KBM-7 (cell line): ENCODE measurements around the gene BANK1.

ENCODE experiments used
- DNase-seq: peaks from one replicate; pipeline ENCODE4 v3.0.0-alpha.2; 2015
- in situ Hi-C: fragments of 300-500 bp; cut with MboI; formaldehyde crosslinking; loops from 2 replicates; pipeline ENCODE4 v1.14.3; 2020; ENCODE audit warnings: low sequenced_read_pairs, low pct_unique_long_range_greater_than_20kb, mixed read lengths

BANK1 gene

DNA sequence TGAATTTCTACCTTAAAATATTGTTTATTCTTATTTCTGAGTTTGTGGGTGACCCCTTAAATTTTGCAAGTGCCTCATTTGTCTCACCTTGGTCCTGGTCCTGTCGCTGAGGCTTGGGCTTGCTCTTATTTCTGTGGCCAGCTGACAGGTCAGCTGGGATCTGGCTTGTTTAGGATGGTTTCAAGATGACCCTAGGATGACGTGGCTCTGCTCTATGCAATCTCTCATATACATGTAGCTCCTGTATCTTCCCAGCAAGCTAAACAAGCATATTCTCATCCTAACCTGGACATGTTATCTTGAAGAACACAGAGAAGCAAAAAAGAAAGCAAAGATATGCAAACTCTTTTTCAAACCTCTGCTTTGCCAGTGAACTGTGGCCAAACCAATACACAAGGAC, 158.4 kb downstream of the BANK1 start:
- no peak for DNase-seq
- in situ Hi-C loops = no loop called here

- DNase-seq = no peak
- in situ Hi-C loops = no loop called here
These were observed 159.9 kb downstream of the BANK1 start for GRCh38 chr4:101950258-101950979.

DNA sequence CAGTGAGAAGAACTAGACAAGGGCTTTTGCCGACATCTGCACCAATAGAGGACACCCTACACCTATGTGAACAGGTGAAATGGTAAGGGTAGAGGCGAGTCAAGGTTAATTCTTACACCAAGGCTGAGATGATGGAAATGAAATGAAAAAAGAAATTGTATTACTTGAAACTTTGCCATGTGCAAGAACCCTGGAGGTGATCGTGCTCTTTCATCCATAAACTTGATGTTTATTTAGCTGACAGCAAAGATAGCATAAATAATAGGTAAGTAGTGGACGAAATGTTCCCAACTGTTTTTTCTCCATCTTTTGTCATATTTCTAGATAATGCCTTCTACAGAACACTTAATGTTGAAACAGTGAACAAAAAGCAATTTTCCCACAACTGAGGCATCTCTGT, 162.5 kb downstream of the BANK1 start:
- no peak for DNase-seq
- in situ Hi-C loops = no loop called here

GRCh38 chr4:101953949-101954348, 163.4 kb downstream of the BANK1 start:
- in situ Hi-C loops = no loop called here
- no peak for DNase-seq

GRCh38 chr4:101954351-101954750, 163.8 kb downstream of the BANK1 start:
- in situ Hi-C loops = no loop called here
- no peak for DNase-seq

DNA sequence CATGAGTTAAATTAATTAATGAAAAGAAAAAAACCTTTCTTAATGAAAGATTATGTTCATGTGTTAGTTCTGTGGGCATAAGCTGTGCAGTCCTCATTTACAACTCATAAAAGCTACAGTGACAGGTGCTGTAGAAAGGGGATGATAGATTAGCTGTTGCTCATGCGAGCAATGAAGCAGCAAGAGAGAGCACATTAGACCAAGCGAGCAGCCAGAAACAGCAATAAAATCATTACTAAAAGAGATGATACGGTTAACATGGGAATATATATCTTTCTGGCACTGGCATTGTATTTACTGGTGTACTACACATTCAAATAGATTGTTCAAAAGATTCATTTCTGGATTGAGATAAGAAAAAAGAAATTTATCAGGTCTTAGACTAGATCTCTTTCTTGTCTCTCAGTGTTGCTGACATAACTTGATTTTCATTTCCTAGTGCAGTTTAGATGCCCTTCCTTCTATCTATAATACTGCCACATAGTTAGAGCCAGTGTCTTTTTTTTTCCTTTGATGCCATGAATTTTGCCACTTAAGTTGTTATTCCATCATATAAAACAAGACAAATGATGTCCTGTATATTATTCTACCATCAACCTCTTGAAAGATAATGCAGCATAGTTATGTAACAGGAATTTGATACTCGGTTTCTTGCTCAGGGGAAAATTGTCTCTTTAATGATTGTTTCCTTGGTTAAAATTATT, 164.6 kb downstream of the BANK1 start:
- no peak for DNase-seq
- in situ Hi-C loops = no loop called here

GRCh38 chr4:101956068-101956825, 165.7 kb downstream of the BANK1 start:
- in situ Hi-C loops = no loop called here
- no peak for DNase-seq

DNA sequence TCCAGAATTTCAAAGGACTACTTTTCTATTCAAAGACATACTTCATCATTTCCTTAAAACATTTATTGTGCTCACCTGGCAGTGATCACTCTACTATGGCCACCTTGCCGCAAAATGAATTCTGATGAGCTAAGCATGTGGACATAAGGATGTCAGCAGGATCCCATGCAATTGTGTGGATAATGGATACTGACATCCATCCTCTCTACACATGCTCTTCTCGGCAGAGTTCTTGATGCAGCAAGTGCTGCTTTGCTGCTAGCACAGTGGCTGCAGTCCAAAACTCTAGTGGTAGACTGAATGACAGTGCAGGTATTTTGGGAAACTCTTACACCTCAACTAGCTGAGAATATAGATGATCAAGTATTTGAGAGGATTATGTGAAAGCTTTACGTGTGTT, 168.0 kb downstream of the BANK1 start:
- in situ Hi-C loops = no loop called here
- no peak for DNase-seq

DNA sequence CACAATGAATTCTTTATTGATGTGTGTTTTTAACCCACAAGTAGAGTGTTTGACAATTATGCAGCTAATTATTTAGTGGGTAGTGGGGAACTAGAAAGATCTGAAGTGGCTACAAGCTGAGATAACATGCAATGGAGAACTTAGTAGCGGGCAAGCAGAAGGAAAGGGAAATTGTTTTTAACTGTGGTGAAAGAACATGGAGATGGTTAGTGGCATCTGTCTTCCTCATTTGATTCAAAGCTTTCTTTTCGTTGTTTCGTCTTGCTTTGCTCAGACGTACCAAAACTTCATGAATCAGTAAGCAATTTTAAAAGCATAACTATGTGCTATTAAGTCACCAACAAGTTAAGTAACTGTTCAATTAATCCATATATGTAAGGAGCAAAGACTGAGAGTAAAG, 169.9 kb downstream of the BANK1 start:
- peak; percentile 31 for DNase-seq
- in situ Hi-C loops = no loop called here

DNA sequence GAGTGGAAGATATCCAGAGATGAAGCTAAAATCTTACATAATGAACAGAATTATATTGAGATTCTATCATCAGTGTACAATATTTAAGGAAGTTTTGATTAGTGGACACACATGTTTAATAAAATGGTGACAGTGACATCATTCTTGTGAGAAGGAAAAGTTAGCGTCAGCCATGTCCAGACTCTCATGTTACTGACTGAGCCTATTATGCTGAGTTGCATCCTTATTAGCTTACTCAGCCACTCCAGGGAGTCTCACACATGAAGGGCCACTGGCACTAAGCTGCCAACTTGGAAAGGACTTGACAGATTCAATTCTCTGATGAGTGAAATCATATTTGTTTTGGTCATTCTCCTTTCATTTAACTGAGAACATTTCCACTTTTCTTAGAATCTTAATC, 170.6 kb downstream of the BANK1 start:
- in situ Hi-C loops = no loop called here
- no peak for DNase-seq

GRCh38 chr4:101967697-101968346, 177.3 kb downstream of the BANK1 start:
- DNase-seq = no peak
- in situ Hi-C loops = no loop called here

DNA sequence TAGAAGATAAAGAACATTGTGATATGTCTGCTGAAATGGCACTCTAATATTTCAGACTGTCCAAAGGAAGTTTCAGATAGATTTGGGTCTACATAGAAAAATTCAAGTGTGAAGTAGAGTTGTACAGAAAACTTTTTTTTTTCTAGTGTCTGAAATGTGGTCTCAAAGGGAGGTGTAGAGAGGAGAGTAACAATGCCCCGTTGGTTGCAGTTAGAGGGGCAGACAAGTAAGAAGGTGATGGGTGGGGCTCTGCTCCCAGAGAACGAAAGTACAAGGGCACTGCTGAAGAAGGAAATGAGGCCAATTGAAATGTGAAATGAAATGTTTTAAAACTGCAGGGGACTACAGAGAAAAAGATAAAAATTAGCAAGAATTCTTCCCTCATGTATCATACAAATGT, 177.8 kb downstream of the BANK1 start:
- in situ Hi-C loops = no loop called here
- DNase-seq = no peak

DNA sequence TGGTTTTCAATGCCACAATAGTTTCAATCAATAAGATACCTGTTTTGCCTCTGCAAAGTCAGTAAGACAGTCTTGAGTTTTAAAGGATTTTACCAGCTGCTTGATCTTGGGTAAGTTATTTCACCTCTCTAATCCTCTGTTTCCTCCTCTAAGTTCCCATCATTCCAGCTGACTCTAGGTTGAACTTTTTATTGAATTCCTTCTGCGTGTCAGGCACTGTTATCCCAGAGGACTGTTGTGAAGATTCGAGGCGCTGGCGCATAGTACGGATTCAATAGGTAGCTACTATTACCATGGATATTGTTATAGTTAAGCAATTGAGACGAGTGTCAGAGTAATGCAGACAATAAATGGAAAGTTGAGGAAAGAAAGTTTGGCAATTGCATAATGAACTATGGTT, 179.4 kb downstream of the BANK1 start:
- DNase-seq = no peak
- in situ Hi-C loops = no loop called here

GRCh38 chr4:101970547-101971155, 180.1 kb downstream of the BANK1 start:
- in situ Hi-C loops = no loop called here

DNA sequence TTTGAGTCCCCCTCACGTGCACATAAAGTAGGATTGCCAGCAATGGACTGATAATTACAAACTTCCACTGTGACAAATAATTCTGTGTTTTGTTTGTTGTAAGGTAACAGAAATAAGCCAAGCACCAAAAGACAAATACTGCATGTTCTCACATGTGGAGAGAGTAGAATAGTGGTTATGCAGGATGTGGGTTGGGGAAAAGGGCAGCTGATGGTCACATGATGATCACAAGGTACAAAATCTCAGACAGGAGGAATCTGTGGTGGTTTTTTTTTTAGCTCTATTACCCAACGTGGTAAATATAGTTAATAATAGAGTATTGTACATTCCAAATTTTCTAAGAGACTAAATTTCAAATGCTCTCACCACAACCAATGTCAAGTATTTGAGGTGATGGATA, 182.3 kb downstream of the BANK1 start:
- in situ Hi-C loops = no loop called here
- DNase-seq = no peak

More at GRCh38 chr4:101970547-101971155, 180.1 kb downstream of the BANK1 start:
- DNase-seq = no peak

DNA sequence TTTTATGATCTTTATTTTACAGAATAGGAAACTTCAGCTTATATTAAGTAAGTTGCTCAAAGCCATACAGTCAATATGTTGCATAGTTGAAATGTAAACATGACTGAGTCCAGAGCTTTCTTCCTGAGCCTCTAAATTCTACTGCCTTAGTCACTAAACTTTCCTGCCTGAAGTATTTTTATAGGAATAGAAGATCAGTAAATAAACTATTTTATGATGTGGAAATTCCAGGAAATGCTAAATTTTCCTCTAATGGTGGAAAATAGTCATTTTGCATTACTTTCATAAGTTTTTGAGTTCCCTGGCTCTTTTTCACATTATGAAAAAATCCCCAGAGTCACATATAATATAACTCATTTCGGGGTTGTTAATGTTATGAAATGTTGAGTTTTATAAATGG, 182.8 kb downstream of the BANK1 start:
- DNase-seq = no peak
- in situ Hi-C loops = no loop called here

- DNase-seq = no peak
- in situ Hi-C loops = no loop called here
These were observed 186.5 kb downstream of the BANK1 start for GRCh38 chr4:101977076-101977475.

DNA sequence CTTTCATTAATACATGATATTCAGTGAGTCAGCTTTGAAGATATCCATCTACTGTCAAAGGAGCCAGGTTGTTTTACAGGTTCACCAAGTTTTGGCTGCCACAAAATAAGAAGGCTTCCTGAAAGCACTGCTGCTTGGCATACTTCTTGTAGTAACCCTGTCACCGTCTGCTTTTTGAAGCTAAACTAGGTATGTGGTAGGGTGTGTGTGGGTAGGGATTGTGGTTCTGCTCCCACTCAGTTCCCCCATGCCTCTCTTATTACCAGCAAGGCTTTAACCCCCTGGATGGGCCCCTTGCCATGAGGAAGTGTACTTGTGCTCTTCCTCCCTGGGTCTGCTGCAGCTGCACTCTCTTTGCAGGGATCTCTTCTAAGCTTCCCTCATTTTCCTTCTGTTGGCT, 191.2 kb downstream of the BANK1 start:
- DNase-seq = peak; percentile 85

GRCh38 chr4:101983835-101984234, 193.3 kb downstream of the BANK1 start:
- DNase-seq = no peak
- in situ Hi-C loops = no loop called here

More for the DNA sequence above, 191.2 kb downstream of the BANK1 start:
- in situ Hi-C loops = no loop called here
